Hepatocyte (in vitro differentiated cells): ENCODE data around the gene SHF. TPM values are rescaled to one million over a fixed set of nuclear protein-coding genes. Genes with fewer than 3 reads are reported as not detected.

Experiments
- DNase-seq: peaks from one replicate; pipeline ENCODE4 v3.0.0-alpha.2; 2016; ENCODE audit warnings: low spot score
- H2AFZ ChIP-seq: fragments of 200-600 bp; sonication (generic); 2 replicates; pipeline ENCODE4 v1.6.0; 2016; ENCODE audit warnings: antibody characterized with exemption, mild to moderate bottlenecking
- H3K27ac ChIP-seq: fragments of 200-600 bp; sonication (generic); 2 replicates; pipeline ENCODE4 v1.5.1; 2016; ENCODE audit warnings: mild to moderate bottlenecking
- H3K27me3 ChIP-seq: fragments of 200-600 bp; sonication (generic); 2 replicates; pipeline ENCODE4 v1.6.1; 2016
- H3K36me3 ChIP-seq: fragments of 200-600 bp; sonication (generic); replicated peaks from 2 replicates; pipeline ENCODE4 v1.5.1; 2016; ENCODE audit warnings: low read depth; ENCODE audit not compliant: insufficient read depth
- H3K4me1 ChIP-seq: fragments of 200-600 bp; sonication (generic); 2 replicates; pipeline ENCODE4 v1.5.1; 2016; ENCODE audit warnings: mild to moderate bottlenecking, moderate library complexity; ENCODE audit not compliant: insufficient read depth
- H3K4me2 ChIP-seq: fragments of 200-600 bp; sonication (generic); 2 replicates; pipeline ENCODE4 v1.6.0; 2016
- H3K4me3 ChIP-seq: fragments of 200-600 bp; sonication (generic); 2 replicates; pipeline ENCODE4 v1.5.1; 2016; ENCODE audit warnings: mild to moderate bottlenecking
- H3K79me2 ChIP-seq: fragments of 200-600 bp; sonication (generic); 2 replicates; pipeline ENCODE4 v1.6.0; 2017; ENCODE audit warnings: mild to moderate bottlenecking
- H3K9me2 ChIP-seq: fragments of 200-600 bp; sonication (generic); replicated peaks from 2 replicates; pipeline ENCODE4 v1.6.0; 2017; ENCODE audit warnings: mild to moderate bottlenecking; ENCODE audit not compliant: insufficient read depth
- H3K9me3 ChIP-seq: fragments of 200-600 bp; sonication (generic); 2 replicates; pipeline ENCODE4 v1.5.1; 2016; ENCODE audit warnings: low read depth, mild to moderate bottlenecking
- H4K20me1 ChIP-seq: fragments of 200-600 bp; sonication (generic); 2 replicates; pipeline ENCODE4 v1.6.0; 2016; ENCODE audit warnings: mild to moderate bottlenecking; ENCODE audit not compliant: insufficient read depth, poor library complexity, severe bottlenecking
- EZH2 ChIP-seq: fragments of 200-600 bp; sonication (generic); IDR thresholded peaks from 2 replicates; pipeline ENCODE4 v1.6.1; 2016; ENCODE audit warnings: antibody characterized with exemption, mild to moderate bottlenecking, borderline replicate concordance
- EZH2phosphoT487 ChIP-seq: fragments of 200-600 bp; sonication (generic); IDR thresholded peaks from one replicate; pipeline ENCODE4 v1.6.1; 2018; ENCODE audit warnings: antibody characterized with exemption, mild to moderate bottlenecking, low read depth, moderate library complexity; ENCODE audit not compliant: unreplicated experiment, severe bottlenecking
- WGBS: methylation state at CpG from one replicate; pipeline ENCODE4 v1.1.6; 2016; ENCODE audit warnings: low lambda C conversion rate; ENCODE audit errors: missing lambda C conversion rate; 5-methylcytosine and 5-hydroxymethylcytosine counted together
- polyA plus RNA-seq: library from polyadenylated mRNA; unstranded; fragments of >200 nt; fragmentation: Nextera tagmentation; extraction: Ambion mirVana; gene quantifications from 2 replicates; pipeline ENCODE4 v1.2.1, GENCODE V29; 2016
- total RNA-seq: library from RNA; depleted of rRNA; stranded (reverse); fragments of >200 nt; gene quantifications from 2 replicates; pipeline ENCODE4 v1.2.3, GENCODE V29; 2014
- TF ChIP-seq, protein P1 (sequence below): fragments of 200-600 bp; sonication (generic); IDR thresholded peaks from 2 replicates; pipeline ENCODE4 v1.5.1; 2016; ENCODE audit warnings: antibody characterized with exemption, mild to moderate bottlenecking; ENCODE audit not compliant: poor library complexity

Gene SHF
- total and polyA plus RNA-seq, 2 experiments from 2014 or later: 13.3 to 15.0 TPM

DNA sequence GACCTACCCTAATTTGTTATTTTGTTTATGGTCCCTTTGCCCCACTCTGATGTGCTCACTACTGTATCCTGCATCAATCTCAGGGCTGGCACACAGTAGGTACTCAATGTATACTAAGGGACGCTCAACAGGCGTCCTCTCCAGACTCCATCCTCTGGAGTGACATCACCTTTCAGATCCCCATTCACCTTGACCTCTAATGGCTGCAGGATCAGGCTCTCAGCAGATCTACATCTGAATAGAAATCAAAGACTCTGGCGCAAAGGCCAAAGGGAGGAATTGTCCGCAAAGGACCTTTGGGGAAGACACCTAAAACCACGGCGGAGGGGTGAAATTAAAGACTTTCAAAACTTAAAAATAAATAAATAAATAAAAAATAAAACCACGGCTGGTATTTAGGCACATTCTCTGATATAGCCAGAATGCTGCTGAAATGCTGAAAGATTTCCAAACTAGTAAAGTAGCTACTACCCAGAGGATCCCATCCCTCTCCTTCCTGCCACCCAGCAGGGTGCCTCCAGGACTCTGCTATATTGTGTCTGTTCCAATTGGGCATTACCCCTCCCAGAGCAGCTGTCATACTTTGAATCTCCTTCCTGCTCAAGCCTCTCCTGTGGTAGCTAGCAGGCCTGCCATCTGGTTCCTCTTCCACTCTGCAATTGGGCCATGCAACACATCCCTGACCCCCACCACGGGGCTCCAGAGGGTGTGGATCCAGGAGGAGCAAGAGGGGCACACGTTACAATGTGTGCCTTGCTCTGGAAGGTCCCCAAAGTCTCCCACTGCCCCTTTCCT, 6.1 kb downstream of the SHF start:
- Histone ChIP-seq H3K9me2 (no peaks in the 10 kb centered on the region), H3K79me2 (peaks cover 47% of the 10 kb centered on the region), H3K4me2 (no peak overlapping the region), H3K9me3 (no peaks in the 10 kb centered on the region), H2AFZ (no peak overlapping the region), H3K4me1 (peaks cover 15% of the 10 kb centered on the region), H3K4me3 (no peak overlapping the region), H3K36me3 (no peaks in the 10 kb centered on the region), H3K27me3 (no peaks in the 10 kb centered on the region), H3K27ac (no peak overlapping the region), H4K20me1 (no peaks in the 10 kb centered on the region)
- no peak for DNase-seq
- 85% methylated on average over 9 of the region's 9 CpGs for whole genome bisulfite sequencing
- TF ChIP-seq EZH2phosphoT487 (no peak), EZH2 (no peak)
- TF ChIP-seq, protein P1, sequence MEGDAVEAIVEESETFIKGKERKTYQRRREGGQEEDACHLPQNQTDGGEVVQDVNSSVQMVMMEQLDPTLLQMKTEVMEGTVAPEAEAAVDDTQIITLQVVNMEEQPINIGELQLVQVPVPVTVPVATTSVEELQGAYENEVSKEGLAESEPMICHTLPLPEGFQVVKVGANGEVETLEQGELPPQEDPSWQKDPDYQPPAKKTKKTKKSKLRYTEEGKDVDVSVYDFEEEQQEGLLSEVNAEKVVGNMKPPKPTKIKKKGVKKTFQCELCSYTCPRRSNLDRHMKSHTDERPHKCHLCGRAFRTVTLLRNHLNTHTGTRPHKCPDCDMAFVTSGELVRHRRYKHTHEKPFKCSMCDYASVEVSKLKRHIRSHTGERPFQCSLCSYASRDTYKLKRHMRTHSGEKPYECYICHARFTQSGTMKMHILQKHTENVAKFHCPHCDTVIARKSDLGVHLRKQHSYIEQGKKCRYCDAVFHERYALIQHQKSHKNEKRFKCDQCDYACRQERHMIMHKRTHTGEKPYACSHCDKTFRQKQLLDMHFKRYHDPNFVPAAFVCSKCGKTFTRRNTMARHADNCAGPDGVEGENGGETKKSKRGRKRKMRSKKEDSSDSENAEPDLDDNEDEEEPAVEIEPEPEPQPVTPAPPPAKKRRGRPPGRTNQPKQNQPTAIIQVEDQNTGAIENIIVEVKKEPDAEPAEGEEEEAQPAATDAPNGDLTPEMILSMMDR: no peak

DNA sequence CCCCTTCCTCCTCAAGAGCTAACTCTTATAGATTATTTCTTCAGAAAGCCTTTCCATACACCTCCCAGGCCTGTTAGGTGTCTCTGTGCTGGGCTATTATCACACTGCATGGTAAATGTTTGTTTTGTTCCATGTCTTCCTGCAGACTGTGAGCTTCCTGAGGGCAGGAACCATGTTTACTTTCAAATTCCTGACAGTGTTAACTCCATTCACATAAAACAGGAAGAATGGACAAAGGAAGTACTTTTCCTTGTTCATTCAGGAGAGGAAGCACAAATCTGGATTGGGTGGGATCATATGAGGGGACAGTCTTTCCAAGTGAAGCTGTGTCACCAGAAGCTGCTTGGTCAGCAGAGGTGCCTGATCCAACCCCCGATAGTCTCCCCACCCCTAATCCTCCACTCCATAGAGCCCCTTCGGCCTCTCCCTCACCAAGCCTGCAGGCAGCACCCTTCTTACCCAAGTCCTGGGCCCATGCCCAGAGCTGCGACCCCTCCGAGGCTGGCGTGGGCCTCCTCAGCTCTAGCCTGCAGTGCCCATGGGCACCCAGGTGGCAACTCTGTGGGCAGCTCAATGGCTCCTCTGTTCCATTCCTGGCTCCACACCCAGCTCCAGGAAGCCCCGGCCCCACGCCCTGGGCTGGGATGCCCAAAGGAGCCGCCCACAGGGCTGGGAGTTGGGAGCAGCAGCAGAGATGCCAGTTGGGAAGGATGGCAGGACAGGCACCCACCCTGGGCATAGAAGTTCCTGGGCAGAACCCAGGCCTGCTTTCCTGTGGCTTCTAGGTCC, 6.9 kb downstream of the SHF start:
- Histone ChIP-seq H3K4me3 (no peak overlapping the region), H3K27me3 (no peaks in the 10 kb centered on the region), H3K9me3 (no peaks in the 10 kb centered on the region), H3K36me3 (no peaks in the 10 kb centered on the region), H4K20me1 (no peaks in the 10 kb centered on the region), H3K79me2 (peaks cover 42% of the 10 kb centered on the region), H3K9me2 (no peaks in the 10 kb centered on the region), H2AFZ (no peak overlapping the region), H3K4me1 (peaks cover 8% of the 10 kb centered on the region), H3K27ac (no peak overlapping the region), H3K4me2 (no peak overlapping the region)
- 100% methylated on average over 7 of the region's 8 CpGs for WGBS
- no peak for DNase-seq
- no peak for TF ChIP-seq EZH2phosphoT487
- no peak for TF ChIP-seq EZH2
- TF ChIP-seq, protein P1: no peak

DNA sequence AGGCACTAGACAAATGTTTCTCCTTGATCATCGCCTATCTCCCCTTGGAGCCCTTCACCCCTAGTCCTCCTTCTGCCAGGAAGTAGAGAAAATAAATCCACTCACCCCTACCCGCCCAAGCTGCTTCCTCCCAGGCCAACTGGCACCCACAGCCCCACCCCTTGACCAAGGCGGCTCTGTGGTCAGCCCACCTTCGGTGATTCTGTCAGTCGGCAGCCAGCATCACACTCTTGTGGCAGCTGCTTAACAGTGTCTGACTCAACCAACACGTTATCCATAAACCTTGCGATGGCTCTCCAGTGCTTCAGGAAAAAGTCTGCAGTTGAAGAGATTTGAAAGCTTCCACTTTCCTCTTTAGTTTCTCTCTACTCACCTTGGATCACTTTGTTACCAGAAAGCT, 7.6 kb downstream of the SHF start:
- 94% methylated on average over 7 of the region's 7 CpGs for WGBS
- no peaks in the 10 kb centered on the region for H4K20me1 ChIP-seq
- no peak overlapping the region for H3K4me2 ChIP-seq
- DNase-seq: no peak
- no peaks in the 10 kb centered on the region for H3K27me3 ChIP-seq
- H3K79me2 ChIP-seq: peaks cover 36% of the 10 kb centered on the region
- no peak overlapping the region for H3K27ac ChIP-seq
- no peaks in the 10 kb centered on the region for H3K9me2 ChIP-seq
- TF ChIP-seq, protein P1: no peak
- TF ChIP-seq EZH2phosphoT487 (no peak), EZH2 (no peak)
- H3K4me3 ChIP-seq: no peak overlapping the region
- H2AFZ ChIP-seq: no peak overlapping the region
- H3K9me3 ChIP-seq: no peaks in the 10 kb centered on the region
- no peaks in the 10 kb centered on the region for H3K36me3 ChIP-seq
- H3K4me1 ChIP-seq: peaks cover 2% of the 10 kb centered on the region
